Esophagus muscularis mucosa (tissue), 4 donors: Measurements from ENCODE around the gene NBDY. TPM values are rescaled to one million over a fixed set of nuclear protein-coding genes. Genes with fewer than 3 reads are reported as not detected.

Experiments
- DNase-seq: peaks from one replicate; pipeline ENCODE4 v3.0.0-alpha.2; 2017; ENCODE audit errors: extremely low spot score
- H3K27ac ChIP-seq, 4 donors: fragments of 200-600 bp; sonication (generic); replicated peaks in 1 of 4; 1 replicate in 3 of 4; 2 replicates in 1 of 4; pipeline ENCODE4 v1.5.1; 2016 to 2019; ENCODE audit warnings: mild to moderate bottlenecking in 1 of 4
- H3K27me3 ChIP-seq, 4 donors: fragments of 200-600 bp; sonication (generic); one replicate each; pipeline versions ENCODE4 v1.5.1 to v1.6.0; 2016 to 2019
- H3K36me3 ChIP-seq, 4 donors: fragments of 200-600 bp; sonication (generic); one replicate each; pipeline ENCODE4 v1.5.1; 2016 to 2019
- H3K4me1 ChIP-seq, 4 donors: fragments of 200-600 bp; sonication (generic); one replicate each; pipeline ENCODE4 v1.5.1; 2016 to 2019
- H3K4me3 ChIP-seq, 4 donors: fragments of 200-600 bp; sonication (generic); 1 replicate in 2 of 4; 2 replicates in 2 of 4; pipeline ENCODE4 v1.5.1; 2016 to 2019; ENCODE audit warnings: mild to moderate bottlenecking in 4 of 4, moderate library complexity in 1 of 4
- H3K9me3 ChIP-seq, 4 donors: fragments of 200-600 bp; sonication (generic); 1 replicate in 3 of 4; 2 replicates in 1 of 4; pipeline ENCODE4 v1.5.1; 2016 to 2019
- EP300 ChIP-seq: sonication (generic); formaldehyde crosslinking; IDR thresholded peaks from one replicate; pipeline ENCODE4 v1.6.1; 2017; ENCODE audit warnings: antibody characterized with exemption
- POLR2A ChIP-seq: fragments of 450-650 bp; IDR thresholded peaks from one replicate; pipeline ENCODE4 v1.6.1; 2017; ENCODE audit warnings: antibody characterized with exemption, moderate library complexity, mild to moderate bottlenecking, low read depth
- POLR2AphosphoS5 ChIP-seq, 2 donors: sonication (generic); formaldehyde crosslinking; IDR thresholded peaks; one replicate each; pipeline ENCODE4 v1.6.1; 2017; ENCODE audit warnings: antibody characterized with exemption in 2 of 2
- WGBS: methylation state at CpG from one replicate; pipeline ENCODE4 v1.1.5; 2018; 5-methylcytosine and 5-hydroxymethylcytosine counted together
- intact Hi-C: fragments of 100-400 bp; cut with DNase I; formaldehyde crosslinking; loops from one replicate; pipeline ENCODE4 v1.15.1; 2023
- total RNA-seq, 4 donors: library from RNA; depleted of rRNA; stranded (reverse); fragments of >200 nt; gene quantifications; one replicate each; pipeline versions ENCODE4 v1.1.0 to v1.2.1, GENCODE V29; 2016
- TF ChIP-seq, protein P1 (sequence below), 3 experiments: fragments of 200-600 bp in 2 of 3; fragments of 450-650 bp in 1 of 3; sonication (generic) in 2 of 3; IDR thresholded peaks; one replicate each; pipeline ENCODE4 v1.5.1; 2017 to 2019; ENCODE audit warnings: antibody characterized with exemption in 3 of 3, mild to moderate bottlenecking in 2 of 3, moderate library complexity in 1 of 3

Gene NBDY
- total RNA-seq, 4 donors from 2014 or later = 11.8 to 19.4 (median 18.7) TPM

DNA sequence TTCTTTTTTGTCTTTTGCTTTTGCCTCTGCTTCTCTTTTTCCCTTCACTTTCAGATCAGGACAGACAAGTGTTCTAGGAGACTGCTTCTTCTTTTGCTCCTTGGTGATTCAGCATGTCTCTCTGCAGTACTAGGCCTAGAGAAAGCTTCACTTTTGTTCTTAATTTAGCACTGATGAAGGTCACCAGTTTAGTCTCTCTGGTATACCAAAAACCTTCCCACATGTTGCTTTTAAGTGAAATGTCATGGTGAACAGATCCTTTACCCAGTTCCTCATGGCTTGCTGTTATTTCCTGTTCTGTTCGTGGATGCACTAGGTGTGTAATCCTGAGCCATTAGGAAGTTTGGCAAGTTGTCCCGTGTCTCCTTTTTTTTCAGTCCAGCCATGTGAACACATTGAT, 53.3 kb downstream of the NBDY start:
- Histone ChIP-seq H3K27me3 (no peaks in the 10 kb centered on the region), H3K9me3 (no peaks in the 10 kb centered on the region), H3K4me1 (peaks cover 0 to 17% (median 0%) of the 10 kb centered on the region in 4 donors), H3K27ac (peak overlapping the region in 2 of 4 donors; percentile 76 to 82), H3K36me3 (no peaks in the 10 kb centered on the region), H3K4me3 (no peak overlapping the region)
- no peak for DNase-seq
- TF ChIP-seq POLR2AphosphoS5 (IDR thresholded peaks at IDR 0.05) = no peak
- WGBS = 38% methylated on average over 2 of the region's 2 CpGs
- intact Hi-C loops = no loop called here

DNA sequence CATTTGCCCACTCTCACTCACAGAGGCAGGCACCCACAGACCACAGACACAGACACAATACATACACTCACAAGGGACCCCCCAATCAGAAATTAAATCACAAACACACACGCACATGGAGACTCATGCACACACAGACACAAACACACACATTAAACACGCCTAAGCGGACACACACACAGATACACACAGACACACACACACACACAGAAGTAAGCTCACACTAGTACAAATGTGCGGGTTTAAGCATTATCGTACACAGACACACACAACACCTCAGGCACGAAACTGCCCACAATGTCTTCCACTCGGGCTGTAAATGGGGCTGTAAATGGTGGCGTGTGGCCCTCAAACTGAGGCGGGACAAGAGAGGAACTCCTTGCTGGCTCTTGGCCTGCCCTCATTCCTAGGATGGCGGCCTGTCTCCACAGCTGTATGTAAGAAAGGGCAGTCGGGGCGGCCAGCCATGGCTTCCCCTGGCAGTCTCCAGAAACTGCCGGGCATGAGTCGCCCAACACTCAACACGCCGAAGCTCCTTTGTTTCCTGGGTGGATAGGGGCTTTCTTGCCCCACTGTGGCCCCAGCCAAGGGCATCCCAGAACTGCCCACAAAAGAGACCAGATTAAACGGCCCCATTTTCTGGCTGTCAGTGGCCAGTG, 53.9 kb downstream of the NBDY start:
- WGBS = 74% methylated on average over 15 of the region's 17 CpGs
- intact Hi-C loops = no loop called here
- H3K9me3 ChIP-seq = no peaks in the 10 kb centered on the region
- H3K27me3 ChIP-seq = no peaks in the 10 kb centered on the region
- peaks cover 0 to 17% (median 0%) of the 10 kb centered on the region in 4 donors for H3K4me1 ChIP-seq
- H3K36me3 ChIP-seq = no peaks in the 10 kb centered on the region
- H3K4me3 ChIP-seq = peak overlapping the region in 2 of 4 donors; percentile 48 to 57
- DNase-seq = no peak
- no peak for TF ChIP-seq EP300
- no peak for TF ChIP-seq POLR2A
- TF ChIP-seq POLR2AphosphoS5 (IDR thresholded peaks at IDR 0.05) = no peak
- peak overlapping the region in 2 of 4 donors; percentile 76 to 82 for H3K27ac ChIP-seq

DNA sequence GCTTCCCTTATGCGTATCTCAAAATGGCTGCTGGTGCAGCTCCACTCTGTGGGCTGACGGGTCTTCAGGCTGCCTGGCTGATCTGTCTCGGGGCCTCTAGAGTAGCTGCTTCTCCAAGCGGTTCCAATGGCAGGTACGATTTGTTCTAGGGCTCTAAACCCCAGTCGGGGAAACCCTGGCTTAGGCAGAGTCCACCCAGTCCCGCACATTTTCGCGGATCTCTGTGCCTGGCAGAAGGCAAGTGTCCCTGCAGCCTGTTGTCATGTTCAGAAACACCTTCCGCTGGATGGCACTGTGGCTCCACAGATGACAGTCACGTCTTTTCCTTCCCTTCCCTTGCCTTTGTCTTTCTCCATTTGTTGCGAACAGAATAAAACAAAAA, 54.4 kb downstream of the NBDY start:
- Histone ChIP-seq H3K4me3 (peak overlapping the region in 2 of 4 donors; percentile 48 to 57), H3K27ac (peak overlapping the region in 2 of 4 donors; percentile 76 to 82), H3K9me3 (no peaks in the 10 kb centered on the region), H3K36me3 (no peaks in the 10 kb centered on the region), H3K27me3 (no peaks in the 10 kb centered on the region), H3K4me1 (peaks cover 0 to 21% (median 0%) of the 10 kb centered on the region in 4 donors)
- intact Hi-C loops = no loop called here
- no peak for TF ChIP-seq EP300
- TF ChIP-seq POLR2A = no peak
- TF ChIP-seq, protein P1, sequence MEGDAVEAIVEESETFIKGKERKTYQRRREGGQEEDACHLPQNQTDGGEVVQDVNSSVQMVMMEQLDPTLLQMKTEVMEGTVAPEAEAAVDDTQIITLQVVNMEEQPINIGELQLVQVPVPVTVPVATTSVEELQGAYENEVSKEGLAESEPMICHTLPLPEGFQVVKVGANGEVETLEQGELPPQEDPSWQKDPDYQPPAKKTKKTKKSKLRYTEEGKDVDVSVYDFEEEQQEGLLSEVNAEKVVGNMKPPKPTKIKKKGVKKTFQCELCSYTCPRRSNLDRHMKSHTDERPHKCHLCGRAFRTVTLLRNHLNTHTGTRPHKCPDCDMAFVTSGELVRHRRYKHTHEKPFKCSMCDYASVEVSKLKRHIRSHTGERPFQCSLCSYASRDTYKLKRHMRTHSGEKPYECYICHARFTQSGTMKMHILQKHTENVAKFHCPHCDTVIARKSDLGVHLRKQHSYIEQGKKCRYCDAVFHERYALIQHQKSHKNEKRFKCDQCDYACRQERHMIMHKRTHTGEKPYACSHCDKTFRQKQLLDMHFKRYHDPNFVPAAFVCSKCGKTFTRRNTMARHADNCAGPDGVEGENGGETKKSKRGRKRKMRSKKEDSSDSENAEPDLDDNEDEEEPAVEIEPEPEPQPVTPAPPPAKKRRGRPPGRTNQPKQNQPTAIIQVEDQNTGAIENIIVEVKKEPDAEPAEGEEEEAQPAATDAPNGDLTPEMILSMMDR (IDR thresholded peaks at IDR 0.05) = peak in 2 of 3 experiments; percentile 30 to 40
- peak in 1 of 2 donors; percentile 22 for TF ChIP-seq POLR2AphosphoS5 (IDR thresholded peaks at IDR 0.05)
- WGBS = 58% methylated on average over 11 of the region's 12 CpGs
- DNase-seq = no peak

DNA sequence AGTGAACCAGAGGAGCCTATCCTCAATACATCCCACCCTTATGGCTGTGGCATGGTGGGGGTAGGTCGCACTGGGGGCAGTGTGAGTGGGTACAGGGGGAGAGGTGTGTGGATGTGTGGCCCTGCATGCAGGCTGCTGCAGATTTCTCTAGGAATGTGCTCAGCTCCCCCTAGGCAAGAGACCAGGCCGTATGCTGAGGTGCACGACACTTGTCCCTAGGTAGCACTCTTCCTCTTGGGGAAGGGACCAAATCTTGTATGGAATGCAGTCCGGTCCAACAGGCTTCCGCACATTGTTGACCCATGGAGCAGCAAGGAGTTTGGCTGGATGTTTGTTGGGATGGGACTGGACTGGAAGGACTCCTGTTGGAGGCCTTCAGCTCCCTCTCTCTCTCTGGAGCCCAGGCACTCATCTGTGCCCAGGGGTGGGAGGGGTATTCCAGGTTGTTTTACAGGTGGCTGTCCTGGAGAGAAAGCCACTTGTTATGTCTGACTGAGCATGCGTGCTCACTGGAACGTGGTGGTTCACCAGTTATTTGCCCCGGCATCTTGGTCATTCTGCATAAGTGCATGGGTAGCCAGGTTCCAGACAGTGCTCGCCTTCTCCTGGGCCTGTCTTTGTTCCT, 55.1 kb downstream of the NBDY start:
- Histone ChIP-seq H3K9me3 (no peaks in the 10 kb centered on the region), H3K27ac (peak overlapping the region in 1 of 4 donors; percentile 76), H3K27me3 (no peaks in the 10 kb centered on the region), H3K4me1 (peaks cover 0 to 26% (median 0%) of the 10 kb centered on the region in 4 donors), H3K36me3 (no peaks in the 10 kb centered on the region), H3K4me3 (peak overlapping the region in 1 of 4 donors; percentile 57)
- 87% methylated on average over 9 of the region's 9 CpGs for WGBS
- intact Hi-C loops = no loop called here
- no peak for TF ChIP-seq EP300
- TF ChIP-seq POLR2AphosphoS5 (IDR thresholded peaks at IDR 0.05) = no peak
- TF ChIP-seq, protein P1 (IDR thresholded peaks at IDR 0.05) = no peak
- TF ChIP-seq POLR2A = no peak
- no peak for DNase-seq

DNA sequence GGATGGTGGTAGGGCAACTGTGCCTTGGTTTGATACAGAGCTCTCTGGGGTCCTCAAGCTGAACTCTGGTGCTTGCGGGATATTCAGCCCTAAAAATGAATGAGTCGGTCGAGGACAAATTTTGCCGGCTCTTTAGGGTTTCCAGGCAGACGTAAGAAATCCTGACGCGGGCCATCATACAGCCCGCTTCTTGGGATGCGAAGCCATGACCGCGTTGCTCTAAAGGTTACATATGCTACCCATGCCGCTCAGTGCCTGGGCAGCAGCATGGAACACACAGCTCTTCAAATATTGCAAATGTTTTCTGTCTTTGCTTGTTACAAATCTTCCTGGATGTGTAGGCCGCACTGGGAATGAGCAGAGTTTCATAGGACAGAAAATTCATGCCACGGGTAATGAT, 55.6 kb downstream of the NBDY start:
- intact Hi-C loops = no loop called here
- no peak overlapping the region for H3K27ac ChIP-seq
- H3K4me3 ChIP-seq = no peak overlapping the region
- WGBS = 94% methylated on average over 14 of the region's 14 CpGs
- DNase-seq = no peak
- no peaks in the 10 kb centered on the region for H3K9me3 ChIP-seq
- peaks cover 0 to 26% (median 0%) of the 10 kb centered on the region in 4 donors for H3K4me1 ChIP-seq
- no peaks in the 10 kb centered on the region for H3K27me3 ChIP-seq
- TF ChIP-seq, protein P1 (IDR thresholded peaks at IDR 0.05) = no peak
- no peak for TF ChIP-seq EP300
- no peak for TF ChIP-seq POLR2A
- TF ChIP-seq POLR2AphosphoS5 (IDR thresholded peaks at IDR 0.05) = no peak
- H3K36me3 ChIP-seq = no peaks in the 10 kb centered on the region
